LNCaP clone FGC (cell line): Measurements from ENCODE around the gene PLXNA4.

Source experiments
- DNase-seq: peaks from one replicate; pipeline ENCODE4 v3.0.0-alpha.2; 2011; ENCODE audit warnings: low read depth
- H3K4me3 ChIP-seq: 2 replicates; pipeline ENCODE4 v1.5.1; 2011; ENCODE audit warnings: mild to moderate bottlenecking, low read depth, low read length, control low read depth
- TF ChIP-seq, protein P1 (sequence below): IDR thresholded peaks from 2 replicates; pipeline ENCODE4 v1.5.1; 2012; ENCODE audit warnings: mild to moderate bottlenecking; ENCODE audit not compliant: control insufficient read depth, insufficient read depth; ENCODE audit errors: extremely low read depth

The PLXNA4 gene

DNA sequence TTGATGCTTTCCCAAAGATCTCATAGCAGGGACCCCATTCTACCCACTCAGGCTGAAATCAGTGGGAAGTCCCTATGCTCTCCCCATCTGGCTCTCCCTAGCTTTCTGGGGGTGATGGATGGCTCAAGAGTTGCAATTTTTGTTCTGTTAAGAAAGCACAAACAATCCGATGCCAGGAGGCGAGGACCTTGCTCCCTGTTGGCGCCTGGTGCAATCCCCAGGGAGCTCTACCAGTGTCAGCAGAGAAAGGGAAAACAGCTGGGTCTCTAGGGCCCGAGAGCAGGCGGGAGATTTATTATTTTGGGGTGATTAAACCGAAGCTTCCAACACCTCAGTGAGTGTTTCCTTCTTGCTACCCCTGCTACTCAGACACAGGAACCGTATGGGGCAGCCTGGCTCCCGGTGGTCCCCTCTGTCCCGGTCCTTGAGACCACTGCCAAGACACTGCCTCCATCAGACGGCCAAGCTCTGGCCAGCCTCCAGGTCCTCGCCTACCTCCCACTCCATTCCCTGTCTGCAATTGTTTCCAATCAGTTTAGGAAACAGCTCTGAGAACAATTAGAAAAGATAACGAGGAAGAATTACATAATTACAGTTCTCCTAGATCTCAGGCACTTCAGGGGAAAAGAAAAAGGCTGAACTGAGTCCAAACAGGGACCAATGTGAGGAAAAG, 147.9 kb downstream of the PLXNA4 start:
- no peak overlapping the region for H3K4me3 ChIP-seq
- TF ChIP-seq, protein P1, sequence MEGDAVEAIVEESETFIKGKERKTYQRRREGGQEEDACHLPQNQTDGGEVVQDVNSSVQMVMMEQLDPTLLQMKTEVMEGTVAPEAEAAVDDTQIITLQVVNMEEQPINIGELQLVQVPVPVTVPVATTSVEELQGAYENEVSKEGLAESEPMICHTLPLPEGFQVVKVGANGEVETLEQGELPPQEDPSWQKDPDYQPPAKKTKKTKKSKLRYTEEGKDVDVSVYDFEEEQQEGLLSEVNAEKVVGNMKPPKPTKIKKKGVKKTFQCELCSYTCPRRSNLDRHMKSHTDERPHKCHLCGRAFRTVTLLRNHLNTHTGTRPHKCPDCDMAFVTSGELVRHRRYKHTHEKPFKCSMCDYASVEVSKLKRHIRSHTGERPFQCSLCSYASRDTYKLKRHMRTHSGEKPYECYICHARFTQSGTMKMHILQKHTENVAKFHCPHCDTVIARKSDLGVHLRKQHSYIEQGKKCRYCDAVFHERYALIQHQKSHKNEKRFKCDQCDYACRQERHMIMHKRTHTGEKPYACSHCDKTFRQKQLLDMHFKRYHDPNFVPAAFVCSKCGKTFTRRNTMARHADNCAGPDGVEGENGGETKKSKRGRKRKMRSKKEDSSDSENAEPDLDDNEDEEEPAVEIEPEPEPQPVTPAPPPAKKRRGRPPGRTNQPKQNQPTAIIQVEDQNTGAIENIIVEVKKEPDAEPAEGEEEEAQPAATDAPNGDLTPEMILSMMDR, result no peak
- no peak for DNase-seq

DNA sequence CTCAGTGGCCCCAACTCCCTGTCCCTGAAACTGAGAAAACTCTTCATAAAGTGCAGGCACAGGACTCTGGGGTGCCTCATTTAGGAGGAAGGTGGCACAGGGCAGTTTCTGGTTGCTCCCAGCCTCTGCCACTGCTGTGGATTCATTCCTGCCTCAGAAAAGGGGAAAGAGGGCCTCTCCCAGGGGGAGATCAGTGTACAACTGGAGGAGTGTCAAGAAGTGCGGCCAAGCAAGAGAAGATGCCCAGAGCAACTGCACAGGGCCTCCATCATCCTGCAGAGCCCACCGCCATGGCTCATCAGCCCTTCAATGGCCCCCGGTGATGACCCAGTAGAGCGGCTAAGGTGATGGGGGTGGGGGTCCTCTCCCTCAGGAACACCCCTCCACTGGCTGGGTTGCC, 150.3 kb downstream of the PLXNA4 start:
- TF ChIP-seq, protein P1, result no peak
- no peak for DNase-seq
- H3K4me3 ChIP-seq, result no peak overlapping the region

DNA sequence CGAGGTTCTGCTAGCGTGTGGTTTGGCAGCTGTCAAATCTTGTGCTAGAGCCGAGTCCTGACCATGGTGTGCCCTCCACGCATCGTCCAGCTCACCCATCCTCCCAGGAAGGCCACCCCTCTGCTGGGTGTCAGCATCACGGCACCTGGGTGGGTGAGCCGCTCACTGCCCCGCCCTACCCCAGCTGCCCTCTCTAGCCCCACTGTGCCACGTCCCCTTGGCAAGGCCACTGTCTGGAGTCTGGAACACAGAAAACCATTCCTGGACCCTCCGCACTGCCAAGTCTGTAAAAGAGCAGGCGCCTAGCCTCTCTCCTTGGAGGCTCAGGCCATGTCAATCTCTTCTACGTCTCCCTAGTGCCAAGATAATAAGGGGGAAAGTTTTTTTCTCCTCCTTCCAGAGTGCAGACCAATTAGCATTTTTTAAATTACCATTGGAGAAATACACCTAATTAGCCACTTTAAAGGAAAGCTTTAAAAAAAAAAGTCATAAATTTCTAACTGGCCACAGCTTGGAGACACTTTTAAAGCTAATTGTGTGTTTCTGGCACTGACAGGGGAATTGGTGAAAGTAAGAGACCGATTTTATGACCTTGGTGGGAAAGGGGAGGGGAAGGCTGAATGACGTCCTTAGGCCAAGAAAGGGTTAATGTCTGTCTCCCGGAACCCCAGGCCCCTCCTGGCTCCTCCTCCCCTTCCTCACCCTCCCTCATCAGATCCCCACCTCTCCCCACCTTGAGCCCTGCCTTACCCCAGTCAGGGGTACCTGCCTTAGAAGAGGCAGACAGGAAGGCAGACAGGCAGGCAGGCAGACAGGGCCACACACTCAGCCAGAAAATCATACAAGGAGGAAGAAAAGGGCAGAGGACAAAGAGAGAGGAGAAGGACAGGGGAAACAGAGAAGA, 151.2 kb downstream of the PLXNA4 start:
- TF ChIP-seq, protein P1, result no peak
- no peak for DNase-seq
- H3K4me3 ChIP-seq, result no peak overlapping the region

DNA sequence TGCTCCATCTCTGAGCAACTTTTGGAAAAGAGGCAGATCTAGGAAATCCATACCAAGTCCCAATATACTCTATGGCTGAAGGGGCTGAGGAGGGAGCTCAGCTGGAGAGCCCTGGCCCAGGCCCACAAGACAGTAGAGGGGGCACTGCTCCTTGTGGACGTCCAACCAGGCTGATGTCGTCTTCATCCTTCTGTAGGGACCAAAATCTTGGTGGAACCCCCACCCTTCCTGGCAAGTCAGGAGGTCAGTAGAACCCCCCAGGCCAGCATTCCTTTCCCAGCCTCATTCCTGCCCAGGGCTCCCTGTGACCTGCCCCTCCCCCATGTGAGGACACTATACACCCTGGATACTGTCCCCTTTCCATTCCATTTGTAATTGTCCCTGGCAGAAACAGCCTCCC, 152.0 kb downstream of the PLXNA4 start:
- no peak overlapping the region for H3K4me3 ChIP-seq
- no peak for DNase-seq
- TF ChIP-seq, protein P1, result no peak

DNA sequence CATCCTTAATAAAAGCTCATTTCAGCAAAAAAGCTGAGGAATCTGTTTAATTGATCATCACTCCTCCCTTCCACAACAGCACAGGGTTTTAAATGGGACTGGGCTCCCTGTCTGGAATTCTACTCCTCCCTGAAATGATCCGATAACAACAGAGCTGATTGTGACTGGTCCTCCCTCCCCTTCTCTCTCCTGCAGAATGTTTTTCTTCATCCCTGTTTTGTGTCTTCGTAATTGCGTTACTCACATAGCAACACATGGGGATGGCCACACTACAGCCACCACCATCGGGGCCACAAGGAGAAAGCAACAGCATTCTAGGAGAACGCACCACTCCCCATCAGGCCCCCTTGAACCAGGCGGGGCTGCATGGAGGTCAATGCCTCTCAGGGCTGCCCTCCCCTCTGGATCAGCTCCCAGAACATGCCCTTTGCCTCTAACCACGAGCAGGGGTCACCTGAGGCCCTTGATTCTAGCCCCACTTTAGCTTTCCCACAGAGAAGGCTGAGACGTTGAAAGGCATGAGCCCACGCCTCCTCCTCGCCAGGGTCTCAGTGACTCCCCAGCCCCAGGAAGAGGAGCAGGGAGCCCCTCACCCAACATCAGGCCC, 152.6 kb downstream of the PLXNA4 start:
- no peak overlapping the region for H3K4me3 ChIP-seq

DNA sequence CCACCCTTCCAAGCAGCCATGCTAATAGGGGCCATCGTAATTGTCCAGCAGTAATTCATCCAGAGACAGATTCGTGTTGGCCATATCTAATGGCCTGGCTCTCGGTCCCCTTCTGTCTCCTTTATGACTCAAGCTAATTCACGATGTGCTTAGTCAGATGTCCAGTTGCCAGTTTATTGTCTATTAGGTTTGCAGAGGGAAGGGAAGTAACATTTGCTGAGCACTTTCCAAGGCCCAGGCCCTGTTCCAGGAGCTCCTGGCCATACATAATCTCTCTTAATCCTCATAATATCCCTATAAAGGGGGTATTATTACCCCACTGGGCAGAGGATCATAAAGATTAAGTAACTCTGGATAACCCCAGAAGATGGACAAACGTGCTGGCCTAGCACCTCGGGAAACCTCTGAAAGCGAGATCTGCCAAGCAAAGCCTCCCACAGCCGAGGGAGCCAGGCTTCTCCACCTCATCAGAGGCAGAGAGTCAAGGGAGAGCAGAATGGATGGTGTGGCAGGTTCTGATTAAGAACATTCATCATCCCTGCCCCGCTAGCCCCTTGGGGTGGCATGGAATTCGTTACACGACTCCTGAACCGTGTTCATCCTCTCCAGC, 153.7 kb downstream of the PLXNA4 start:
- peak; percentile 2 for DNase-seq
- TF ChIP-seq, protein P1, result no peak
- no peak overlapping the region for H3K4me3 ChIP-seq

More for the DNA sequence above, 152.6 kb downstream of the PLXNA4 start:
- TF ChIP-seq, protein P1, result no peak
- no peak for DNase-seq
